Heart left ventricle (tissue), 16 donors: ENCODE results near the gene RGS7. TPM values are rescaled to one million over a fixed set of nuclear protein-coding genes. Genes with fewer than 3 reads are reported as not detected.

ENCODE experiments used
- ATAC-seq, 4 donors: fragments of 200-7000 bp; cut with Tn5 transposase; one replicate each; pipeline ENCODE4 v1.9.1; 2020 to 2022; ENCODE audit warnings: moderate library complexity in 4 of 4, mild to moderate bottlenecking in 3 of 4, moderate number of reproducible peaks in 1 of 4
- DNase-seq, 5 donors: peaks; one replicate each; pipeline ENCODE4 v3.0.0-alpha.2; 2020
- H3K27ac ChIP-seq, 12 donors: fragments of 200-600 bp; sonication (generic) in 4 of 12; one replicate each; pipeline versions ENCODE4 v1.5.0 to v1.8.0; 2016 to 2022; ENCODE audit warnings: mild to moderate bottlenecking in 2 of 12
- H3K27me3 ChIP-seq, 9 donors: fragments of 200-600 bp; sonication (generic) in 2 of 9; one replicate each; pipeline versions ENCODE4 v1.5.1 to v1.8.0; 2016 to 2022; ENCODE audit warnings: mild to moderate bottlenecking in 3 of 9
- H3K36me3 ChIP-seq, 9 donors: fragments of 200-600 bp; sonication (generic) in 2 of 9; one replicate each; pipeline versions ENCODE4 v1.5.0 to v1.8.0; 2018 to 2022; ENCODE audit warnings: mild to moderate bottlenecking in 2 of 9
- H3K4me1 ChIP-seq, 12 donors: fragments of 200-600 bp; sonication (generic) in 4 of 12; one replicate each; pipeline versions ENCODE4 v1.5.0 to v1.8.0; 2016 to 2022; ENCODE audit warnings: mild to moderate bottlenecking in 3 of 12
- H3K4me3 ChIP-seq, 12 donors: fragments of 200-600 bp; sonication (generic) in 4 of 12; one replicate each; pipeline versions ENCODE4 v1.5.0 to v1.8.0; 2017 to 2022; ENCODE audit warnings: mild to moderate bottlenecking in 9 of 12, moderate library complexity in 4 of 12
- H3K9me3 ChIP-seq, 12 donors: fragments of 200-600 bp; sonication (generic) in 4 of 12; one replicate each; pipeline versions ENCODE4 v1.5.0 to v1.8.0; 2016 to 2022; ENCODE audit warnings: mild to moderate bottlenecking in 1 of 12
- CTCF ChIP-seq, 12 donors: fragments of 200-600 bp; sonication (generic) in 4 of 12; IDR thresholded peaks; one replicate each; pipeline versions ENCODE4 v1.5.0 to v1.8.0; 2018 to 2022; ENCODE audit warnings: antibody characterized with exemption in 12 of 12, mild to moderate bottlenecking in 5 of 12
- POLR2A ChIP-seq, 2 donors: fragments of 450-650 bp; IDR thresholded peaks; one replicate each; pipeline ENCODE4 v1.6.1; 2017; ENCODE audit warnings: antibody characterized with exemption in 2 of 2, mild to moderate bottlenecking in 2 of 2, moderate library complexity in 2 of 2
- WGBS, 4 donors: extraction: QIAGEN DNeasy Blood & Tissue Kit in 2 of 4; methylation state at CpG; one replicate each; pipeline versions ENCODE4 v1.1.5 to v1.1.7; 2013 to 2018; 5-methylcytosine and 5-hydroxymethylcytosine counted together
- intact Hi-C, 10 donors: fragments of 100-400 bp; cut with DNase I; formaldehyde crosslinking; loops; one replicate each; pipeline versions ENCODE4 v1.11.1 to v1.14.2; 2022
- polyA plus RNA-seq, 2 donors: library from polyadenylated mRNA; stranded (reverse); fragments of 200-250 nt; gene quantifications; one replicate each; pipeline ENCODE4 v1.2.3, GENCODE V29; 2013
- total RNA-seq, 9 donors: library from RNA; depleted of rRNA in 2 of 9; stranded (reverse); fragments of >200 nt in 2 of 9; fragmentation: NEBNext Ultra II Directional in 3 of 9; extraction: Animal tissue kit (Norgen Biotek cat#: 25700) in 3 of 9; gene quantifications; one replicate each; pipeline versions ENCODE4 v1.1.0 to v1.2.4, GENCODE V29; 2016 to 2023
- donor health status: ischemic (EF 13 %, LVEDD 7.1; RV severe dilation, severe dysfunction).
- donor health status: healthy with polysubstance abuse.
- donor health status: DM: no; HTN: yes; CAD: no.
- donor health status: DM: no; HTN: no; CAD: no.
- donor health status: ischemic (EF 25% LVEDD 6.9; RV normal size, moderate dysfunction).
- donor health status: ischemic (EF 25% LVEDD 5.7; RV mildly dilated, moderate dysfunction).
- donor health status: healthy.
- donor health status: DM: yes; HTN: yes; CAD: no.
- donor health status: ischemic (EF 35%, LVEDD 5.7; RV mildly dilated, moderate dysfunction).
- donor health status: nonischemic (EF 11% LVEDD 7.7; RV severe dilation, severe dysfunction).
- donor health status: DM: yes; HTN: yes; CAD: no.
- donor health status: PGD.
- donor health status: ischemic (EF 29% LVEDD 5.4; RV normal size, mild dysfunction).
- donor health status: nonischemic (EF 23%, LVEDD 6.1; RV moderate dilation, normal function).

Gene RGS7
- total and polyA plus RNA-seq, 11 donors, result not detected

GRCh38 chr1:240797050-240797449 lies 560.0 kb downstream of the RGS7 start:
- no peak for ATAC-seq
- Histone ChIP-seq H3K9me3 (no peaks in the 10 kb centered on the region), H3K4me3 (no peak overlapping the region), H3K27me3 (no peaks in the 10 kb centered on the region), H3K27ac (no peak overlapping the region), H3K4me1 (no peaks in the 10 kb centered on the region), H3K36me3 (no peaks in the 10 kb centered on the region)
- TF ChIP-seq CTCF (IDR thresholded peaks at IDR 0.05) (no peak), POLR2A (IDR thresholded peaks at IDR 0.05) (no peak)
- no peak for DNase-seq
- intact Hi-C loops, result no loop called here
- WGBS, 4 donors, result 41 to 78% (median 71%) methylated on average over 1 of the region's 1 CpG

GRCh38 chr1:240794046-240794843 lies 562.8 kb downstream of the RGS7 start:
- Histone ChIP-seq H3K36me3 (no peaks in the 10 kb centered on the region), H3K9me3 (peaks cover 0 to 2% (median 0%) of the 10 kb centered on the region in 12 donors), H3K4me1 (no peaks in the 10 kb centered on the region), H3K27ac (no peak overlapping the region), H3K4me3 (no peak overlapping the region), H3K27me3 (no peaks in the 10 kb centered on the region)
- TF ChIP-seq POLR2A (IDR thresholded peaks at IDR 0.05) (no peak), CTCF (IDR thresholded peaks at IDR 0.05) (no peak)
- WGBS, 4 donors, result 60 to 73% (median 69%) methylated on average over 6 of the region's 6 CpGs
- intact Hi-C loops, result no loop called here
- no peak for ATAC-seq
- DNase-seq, result no peak

- no peaks in the 10 kb centered on the region for H3K4me1 ChIP-seq
- WGBS, 4 donors, result 80 to 86% (median 83%) methylated on average over 5 of the region's 5 CpGs
- no peak for ATAC-seq
- H3K27ac ChIP-seq, result no peak overlapping the region
- DNase-seq, result no peak
- H3K4me3 ChIP-seq, result no peak overlapping the region
- intact Hi-C loops, result no loop called here
- H3K36me3 ChIP-seq, result no peaks in the 10 kb centered on the region
- TF ChIP-seq CTCF (IDR thresholded peaks at IDR 0.05) (no peak), POLR2A (IDR thresholded peaks at IDR 0.05) (no peak)
- H3K9me3 ChIP-seq, result peaks cover 0 to 4% (median 0%) of the 10 kb centered on the region in 12 donors
- H3K27me3 ChIP-seq, result no peaks in the 10 kb centered on the region
Measured at GRCh38 chr1:240792915-240793529, 564.0 kb downstream of the RGS7 start.

- Histone ChIP-seq H3K4me3 (no peak overlapping the region), H3K27me3 (no peaks in the 10 kb centered on the region), H3K9me3 (peaks cover 0 to 4% (median 0%) of the 10 kb centered on the region in 12 donors), H3K36me3 (no peaks in the 10 kb centered on the region), H3K4me1 (no peaks in the 10 kb centered on the region), H3K27ac (no peak overlapping the region)
- DNase-seq, result no peak
- TF ChIP-seq CTCF (IDR thresholded peaks at IDR 0.05) (no peak), POLR2A (IDR thresholded peaks at IDR 0.05) (no peak)
- ATAC-seq, result no peak
- intact Hi-C loops, result no loop called here
Measured at GRCh38 chr1:240790856-240791255, 566.1 kb downstream of the RGS7 start.
